Stimulated activated naive CD8-positive, alpha-beta T cell treated with anti-CD3 and anti-CD28 coated beads, Interleukin-15, Interleukin-2, amounts not matched to agents 100 ng/mL and 50 ng/mL, for 24 hours (primary cell): Measurements from ENCODE around the gene PRAMEF14.
"Not testable (repeated sequence)": the region's sequence is repeated elsewhere in the genome, so short reads cannot be mapped to it uniquely, and the experiment has no call there.

ENCODE experiments used
- H3K27ac Mint-ChIP-seq: one replicate; pipeline ENCODE4 v1.8.0; 2021; ENCODE audit warnings: mild to moderate bottlenecking, mixed read lengths
- H3K27me3 Mint-ChIP-seq: one replicate; pipeline ENCODE4 v1.8.0; 2021; ENCODE audit warnings: mixed read lengths
- H3K36me3 Mint-ChIP-seq: one replicate; pipeline ENCODE4 v1.8.0; 2021; ENCODE audit warnings: low read depth, mixed read lengths
- H3K4me1 Mint-ChIP-seq: one replicate; pipeline ENCODE4 v1.8.0; 2021; ENCODE audit warnings: low read depth, mixed read lengths
- H3K4me3 Mint-ChIP-seq: one replicate; pipeline ENCODE4 v1.8.0; 2021; ENCODE audit warnings: mild to moderate bottlenecking, mixed read lengths
- H3K9me3 Mint-ChIP-seq: one replicate; pipeline ENCODE4 v1.8.0; 2021; ENCODE audit warnings: mixed read lengths

The PRAMEF14 gene

DNA sequence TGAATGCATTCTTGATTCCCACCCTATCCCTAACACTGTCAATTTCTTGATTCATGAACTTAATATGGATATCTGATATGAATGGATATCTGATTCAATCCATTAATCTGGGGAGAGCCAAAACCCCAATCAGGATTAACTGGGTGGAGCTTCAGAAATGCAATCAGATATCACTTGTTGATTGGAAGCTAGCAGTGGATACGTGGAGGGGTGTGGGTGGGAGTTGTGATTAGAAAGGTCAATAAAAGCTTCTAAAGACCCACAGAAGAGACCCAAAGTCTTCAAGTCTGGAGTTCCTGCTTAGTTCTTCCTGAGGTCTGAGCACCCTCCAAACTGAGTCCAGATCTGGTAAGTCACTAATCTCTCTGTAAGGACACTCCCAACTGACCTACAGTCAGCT is 43.7 kb downstream of the PRAMEF14 start, which contains the start of gene PRAMEF33:
Gene PRAMEF33, plus strand, starts transcription at position 301 of the 400 bp plus-strand sequence. CDS start 2,416 bp downstream, outside the sequence.
- H3K9me3 Mint-ChIP-seq, H3K27ac Mint-ChIP-seq, H3K27me3 Mint-ChIP-seq, H3K4me1 Mint-ChIP-seq, H3K4me3 Mint-ChIP-seq, H3K36me3 Mint-ChIP-seq: not testable (repeated sequence)

- not testable (repeated sequence) for H3K9me3 Mint-ChIP-seq, H3K36me3 Mint-ChIP-seq, H3K27ac Mint-ChIP-seq, H3K4me1 Mint-ChIP-seq, H3K27me3 Mint-ChIP-seq, H3K4me3 Mint-ChIP-seq
Measured at GRCh38 chr1:13302197-13302596, 44.7 kb downstream of the PRAMEF14 start.

DNA sequence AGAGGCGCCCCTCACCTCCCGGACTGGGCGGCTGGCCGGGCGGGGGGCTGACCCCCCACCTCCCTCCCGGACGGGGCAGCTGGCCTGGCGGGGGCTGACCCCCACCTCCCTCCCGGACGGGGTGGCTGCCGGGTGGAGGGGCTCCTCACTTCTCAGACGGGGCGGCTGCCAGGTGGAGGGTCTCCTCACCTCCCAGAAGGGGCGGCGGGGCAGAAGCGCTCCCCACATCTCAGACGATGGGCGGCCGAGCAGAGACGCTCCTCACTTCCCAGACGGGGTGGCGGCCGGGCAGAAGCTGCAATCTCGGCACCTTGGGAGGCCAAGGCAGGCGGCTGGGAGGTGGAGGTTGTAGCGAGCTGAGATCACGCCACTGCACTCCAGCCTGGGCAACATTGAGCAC is 48.2 kb downstream of the PRAMEF14 start:
- H3K9me3 Mint-ChIP-seq, H3K4me1 Mint-ChIP-seq, H3K36me3 Mint-ChIP-seq, H3K27me3 Mint-ChIP-seq, H3K4me3 Mint-ChIP-seq, H3K27ac Mint-ChIP-seq: not testable (repeated sequence)

DNA sequence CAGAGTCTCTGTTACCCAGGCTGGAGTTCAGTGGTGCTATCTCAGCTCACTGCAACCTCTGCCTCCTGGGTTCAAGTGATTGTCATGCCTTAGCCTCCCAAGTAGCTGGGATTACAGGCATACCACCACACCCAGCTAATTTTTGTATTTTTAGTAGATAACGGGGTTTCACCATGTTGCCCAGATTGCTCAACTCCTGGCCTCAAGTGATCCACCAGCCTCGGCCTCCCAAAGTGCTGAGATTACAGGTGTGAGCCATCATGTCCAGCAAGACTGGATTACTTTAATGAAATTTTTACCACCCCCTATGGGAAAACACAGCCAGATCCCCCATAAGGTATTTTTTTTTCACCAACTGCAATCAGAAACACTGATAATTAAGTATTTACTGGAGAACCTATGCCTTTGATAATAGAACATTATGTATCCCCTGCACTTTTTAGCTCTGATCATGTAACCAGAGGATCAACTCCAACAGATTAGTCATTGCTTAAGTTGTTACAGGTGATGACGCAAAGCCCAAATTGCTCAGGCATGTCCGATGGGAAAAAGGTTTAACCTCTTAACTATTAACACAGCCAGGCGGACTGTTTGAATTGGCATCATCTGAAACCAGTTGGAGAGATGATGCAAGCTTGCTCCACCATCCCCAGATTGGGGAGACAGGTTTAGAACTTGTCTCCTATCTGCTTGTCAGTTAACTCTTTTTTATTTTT is 49.6 kb downstream of the PRAMEF14 start:
- H3K4me3 Mint-ChIP-seq, H3K27ac Mint-ChIP-seq, H3K4me1 Mint-ChIP-seq, H3K36me3 Mint-ChIP-seq, H3K9me3 Mint-ChIP-seq, H3K27me3 Mint-ChIP-seq: not testable (repeated sequence)
